ENCODE data around the gene RPTOR. TPM values are rescaled to one million over a fixed set of nuclear protein-coding genes. Genes with fewer than 3 reads are reported as not detected.

RPTOR gene
- total RNA-seq, 2 experiments from 2014 or later = 60.0 to 67.2 TPM

DNA sequence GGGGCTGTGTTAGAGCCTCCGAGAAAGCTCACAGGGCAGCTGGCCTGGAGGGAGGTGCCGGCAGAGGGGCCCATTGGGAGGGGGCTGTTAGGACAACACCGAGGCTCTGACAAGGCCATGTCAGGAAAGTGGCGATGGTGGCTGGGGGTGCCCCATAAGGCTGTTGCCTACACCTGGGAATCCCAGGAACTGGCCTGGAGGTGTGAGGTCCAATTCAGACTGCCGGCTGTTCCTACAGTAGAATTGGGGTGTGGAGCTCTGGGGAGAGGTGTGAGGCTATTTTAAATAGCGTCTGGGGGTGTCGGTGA lies 292.0 kb downstream of the RPTOR start:
- ChIA-PET CTCF (no interaction called here), POLR2A (no interaction called here)

DNA sequence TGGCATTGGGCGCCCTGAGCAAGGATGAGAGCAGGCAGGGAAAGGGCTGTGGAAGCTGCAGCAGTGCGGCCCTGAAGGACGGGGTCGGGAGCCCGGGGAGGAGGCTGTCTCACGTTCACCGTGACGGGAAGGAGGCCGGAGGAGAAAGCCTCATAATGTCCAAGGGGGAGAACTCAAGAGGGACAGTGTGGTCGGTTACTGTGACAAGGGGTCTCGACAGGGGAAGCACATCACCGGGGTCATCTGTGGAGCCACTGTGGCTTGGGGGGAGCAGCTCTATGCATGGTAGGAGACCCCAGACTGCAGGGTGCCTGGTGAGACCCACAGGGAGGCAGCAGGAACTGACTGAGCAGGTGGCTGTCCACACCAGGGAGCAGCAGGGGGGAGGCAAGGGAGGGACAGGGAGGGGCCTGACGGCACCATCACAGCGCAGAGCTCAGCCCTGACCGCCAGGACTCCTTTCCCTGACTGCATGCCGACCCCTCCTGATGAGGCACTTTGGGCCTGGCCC lies 292.4 kb downstream of the RPTOR start:
- ChIA-PET CTCF (no interaction called here), POLR2A (no interaction called here)

DNA sequence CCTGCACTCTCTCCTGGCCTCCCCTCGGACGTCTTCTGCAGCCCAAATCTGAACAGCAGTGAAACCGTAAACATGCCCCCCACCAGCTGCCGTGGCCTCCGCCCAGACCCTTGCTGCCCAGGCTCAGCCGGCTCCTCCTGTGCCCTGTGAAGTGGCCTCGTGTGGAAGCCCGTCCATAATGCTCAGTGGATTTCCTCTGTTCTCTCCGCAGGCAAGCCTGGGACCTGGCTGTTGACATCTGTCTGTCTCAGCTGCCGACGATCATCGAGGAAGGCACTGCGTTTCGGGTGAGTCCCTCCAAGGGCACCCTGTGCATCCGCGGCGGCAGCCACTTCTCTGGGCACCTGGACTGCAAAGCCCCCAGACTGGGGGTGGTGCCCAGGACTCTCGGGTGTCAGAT lies 293.1 kb downstream of the RPTOR start:
- POLR2A ChIA-PET = no interaction called here
- CTCF ChIA-PET = no interaction called here

DNA sequence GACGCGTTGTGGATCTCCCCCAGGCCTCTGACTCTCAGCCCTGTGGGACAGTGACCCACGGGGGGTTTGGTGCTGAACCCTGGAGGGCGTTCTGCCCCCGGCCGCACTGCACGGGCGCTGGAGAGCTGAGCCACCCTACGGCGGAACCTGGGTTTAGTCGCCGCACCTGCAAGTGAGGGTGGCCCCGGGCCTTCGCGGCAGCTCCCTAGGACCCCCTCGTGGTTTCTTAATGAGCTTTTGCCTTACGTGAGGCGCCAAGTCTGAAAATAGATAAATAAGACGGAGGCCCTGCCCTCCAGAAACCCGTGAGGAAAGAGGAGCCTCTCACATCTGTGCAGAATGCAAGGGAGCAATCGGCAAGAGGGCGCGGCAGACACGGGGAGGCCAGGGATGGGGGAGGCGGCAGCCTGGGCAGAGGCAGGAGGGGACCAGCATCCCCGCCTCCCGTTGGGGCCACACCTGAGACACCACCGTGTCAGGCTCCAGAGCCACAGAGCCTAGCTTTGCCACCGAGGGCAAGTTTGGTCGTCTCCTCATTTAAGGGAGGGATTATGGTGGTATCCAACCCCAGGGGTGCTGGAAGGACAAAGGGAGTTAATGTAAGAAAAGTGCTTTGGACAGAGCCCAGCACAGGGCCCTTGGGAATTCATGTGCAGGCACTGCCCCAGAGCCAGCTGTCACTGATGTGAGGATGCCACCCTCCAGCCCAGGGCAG lies 293.8 kb downstream of the RPTOR start:
- ChIA-PET POLR2A (no interaction called here), CTCF (no interaction called here)

DNA sequence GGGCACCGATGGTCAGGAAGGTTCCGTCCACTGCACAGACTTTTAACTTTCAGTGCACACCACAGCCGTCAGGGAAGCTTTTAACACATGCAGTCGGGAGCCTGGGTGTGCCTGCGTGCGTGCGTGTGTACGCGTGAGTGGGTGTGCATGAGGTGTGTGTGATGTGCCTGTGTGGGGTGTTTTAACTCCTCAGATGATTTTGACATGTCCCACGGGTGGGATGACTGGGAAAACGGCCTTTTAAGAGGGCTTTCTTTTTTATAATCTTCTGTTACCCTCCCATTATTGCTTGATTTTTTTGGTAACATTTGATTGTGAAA lies 294.3 kb downstream of the RPTOR start:
- CTCF ChIA-PET = no interaction called here
- POLR2A ChIA-PET = no interaction called here

DNA sequence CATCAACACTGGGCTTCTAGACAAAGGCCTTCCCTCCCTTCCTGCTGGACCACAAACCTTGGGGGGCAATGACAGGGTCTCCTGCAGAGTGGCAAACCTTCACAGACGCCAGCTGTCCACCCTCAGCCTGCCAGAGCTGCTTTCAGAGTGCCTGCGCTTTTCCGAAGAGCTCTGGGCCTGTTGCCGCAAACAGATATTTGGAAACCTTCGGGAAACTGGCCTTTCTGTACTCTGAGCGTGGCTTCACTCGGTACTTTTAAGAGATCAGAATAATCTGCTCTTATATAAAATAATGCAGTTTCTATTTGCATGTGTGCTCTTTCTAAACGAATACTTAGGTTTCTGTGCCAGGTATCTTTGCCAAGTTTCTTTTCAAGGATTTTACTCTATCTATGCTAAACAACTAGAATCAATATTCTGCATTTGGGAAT lies 294.9 kb downstream of the RPTOR start:
- ChIA-PET CTCF (no interaction called here), POLR2A (no interaction called here)

DNA sequence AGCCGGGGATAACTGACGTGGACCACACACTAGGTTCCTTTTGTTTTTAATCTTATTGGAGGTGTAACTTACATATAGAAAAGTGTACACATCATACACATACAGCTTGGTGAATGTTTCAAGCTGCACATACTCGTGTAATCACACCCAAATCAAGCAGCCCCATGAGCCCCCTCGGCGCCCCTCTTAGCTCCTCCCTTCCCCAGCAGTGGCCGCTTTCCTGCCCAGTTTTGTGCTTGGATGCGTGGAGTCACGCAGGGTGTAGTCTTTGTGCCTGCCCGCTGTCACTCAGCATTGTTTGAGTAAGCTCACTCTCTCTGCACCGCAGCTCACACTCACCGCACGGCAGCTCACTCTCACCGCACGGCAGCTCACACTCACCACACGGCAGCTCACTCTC lies 295.3 kb downstream of the RPTOR start:
- ChIA-PET POLR2A (no interaction called here), CTCF (interaction anchor here (0.6 kb wide), 1 partner anchor 171 kb away, joined by 3 read pairs; no protein-coding TSS in a partner anchor)

DNA sequence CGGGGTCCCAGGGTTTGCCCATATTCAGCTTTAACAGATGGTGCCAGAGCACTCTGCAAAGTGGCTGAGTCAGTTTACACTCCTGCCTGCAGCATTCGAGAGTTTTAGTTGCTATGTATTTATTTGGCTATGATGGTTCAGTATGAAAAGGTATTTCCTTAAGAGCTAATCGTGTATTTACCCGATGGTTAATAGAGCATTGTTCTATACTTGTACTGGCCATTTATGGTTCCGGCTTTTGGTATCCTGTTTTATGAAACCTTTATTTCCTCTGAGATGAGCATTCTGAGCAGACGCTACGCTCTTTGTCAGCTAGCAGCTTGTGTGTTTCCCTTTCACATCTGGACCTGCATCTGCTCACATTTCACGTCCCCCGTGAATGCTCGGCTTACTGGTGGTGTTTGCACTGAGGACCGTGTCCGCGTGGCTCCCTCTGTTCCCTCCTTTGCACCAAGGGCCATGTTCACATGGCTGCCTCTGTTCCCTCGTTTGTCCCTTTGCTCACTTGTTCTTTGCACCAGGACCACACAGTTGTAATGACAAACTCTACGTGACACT lies 297.9 kb downstream of the RPTOR start:
- CTCF ChIA-PET = no interaction called here
- POLR2A ChIA-PET = no interaction called here

DNA sequence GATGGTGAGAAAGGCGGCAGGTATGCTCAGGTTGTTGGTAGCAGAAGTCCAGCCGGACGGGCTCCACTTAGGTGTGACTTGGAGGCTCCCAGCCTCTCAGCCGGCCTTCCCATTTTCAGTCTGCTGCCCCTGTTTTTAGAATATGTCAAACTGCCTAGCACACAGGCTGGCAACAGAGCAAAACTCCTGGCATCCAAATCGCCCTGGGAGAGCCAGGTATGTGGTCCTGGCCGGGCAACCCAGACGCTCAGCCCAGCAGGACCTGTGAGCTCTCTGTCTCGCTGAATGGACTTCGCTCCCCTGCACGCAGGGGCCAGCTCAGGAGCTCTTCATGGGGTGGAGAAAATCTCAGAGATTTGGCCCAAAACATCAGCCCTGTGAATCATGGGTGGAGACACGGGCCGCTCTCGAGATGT lies 299.1 kb downstream of the RPTOR start:
- POLR2A ChIA-PET = no interaction called here
- CTCF ChIA-PET = interaction anchor here (0.9 kb wide), 1 partner anchor 48 kb away, joined by 3 read pairs; no protein-coding TSS in a partner anchor

DNA sequence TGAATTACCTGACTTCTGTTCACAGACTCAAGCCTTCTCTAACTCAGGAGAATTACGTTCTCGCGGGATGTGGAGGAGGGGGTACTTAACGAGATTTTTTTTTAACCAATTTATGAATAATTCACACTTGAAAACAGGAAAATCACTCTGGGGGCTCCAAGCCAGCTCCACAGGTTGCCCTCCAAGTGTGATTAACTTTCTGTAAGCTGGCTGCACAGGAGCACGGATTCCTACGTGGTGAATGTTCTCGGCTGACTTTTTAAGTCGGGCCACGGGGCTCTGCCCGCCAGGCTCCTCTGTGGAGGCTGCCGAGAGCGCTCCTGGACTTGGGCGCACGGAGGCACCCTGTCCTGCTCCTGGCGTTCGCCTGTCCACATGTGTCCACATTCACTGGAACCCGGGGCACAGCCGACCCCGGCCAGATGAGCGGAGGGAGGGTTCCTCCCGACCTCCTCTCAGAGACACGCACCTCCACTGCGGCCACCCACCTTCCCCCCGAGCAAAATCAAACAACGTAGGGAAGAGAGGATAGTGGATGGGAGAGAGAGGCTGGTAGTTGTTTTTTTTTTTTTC lies 299.9 kb downstream of the RPTOR start:
- CTCF ChIA-PET = interaction anchor here (1.5 kb wide), 1 partner anchor 194 kb away, joined by 5 read pairs; no protein-coding TSS in a partner anchor
- POLR2A ChIA-PET = no interaction called here

DNA sequence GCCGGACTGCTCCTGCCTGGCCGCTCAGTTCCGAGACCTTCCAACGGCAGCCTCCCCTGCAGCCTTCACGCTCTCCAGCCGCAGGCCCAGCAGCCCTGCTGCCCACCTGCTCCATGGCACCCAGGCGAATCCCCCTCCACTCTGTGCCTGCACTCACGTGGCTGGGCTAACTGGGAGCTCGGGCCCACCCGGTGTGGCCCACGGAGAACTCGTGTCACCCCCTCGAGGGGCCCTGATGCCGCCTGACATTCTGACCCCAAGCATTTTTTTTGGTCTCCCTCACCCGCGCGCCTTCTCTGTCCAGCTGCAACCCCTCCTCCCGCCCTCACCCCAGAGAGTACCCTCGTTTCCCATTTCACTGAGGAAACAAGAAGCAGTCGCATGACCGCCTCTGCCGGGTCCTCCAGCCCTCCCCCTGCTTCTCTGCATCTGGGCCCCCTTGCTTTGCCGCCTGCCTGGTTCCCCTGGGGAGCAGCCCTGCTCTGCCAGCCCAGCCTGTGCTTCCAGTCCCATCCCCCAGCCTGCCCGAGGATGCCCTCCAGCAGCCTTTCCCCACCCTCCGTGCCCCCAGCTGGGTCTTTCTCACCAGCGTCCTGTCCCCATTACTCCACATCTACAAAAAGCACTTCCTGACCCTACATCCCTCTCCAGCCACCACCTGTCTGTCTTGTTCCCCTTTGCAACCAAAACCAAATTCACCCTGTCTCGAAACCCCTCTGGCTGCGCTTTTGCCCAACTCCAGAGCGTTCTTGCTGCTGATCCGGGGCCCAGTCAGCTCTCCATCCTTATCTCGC lies 300.6 kb downstream of the RPTOR start:
- ChIA-PET POLR2A (no interaction called here), CTCF (interaction anchor here (1.3 to 1.5 kb wide), 2 partner anchors 21 to 195 kb away, joined by 3 to 5 read pairs; no protein-coding TSS in a partner anchor)

DNA sequence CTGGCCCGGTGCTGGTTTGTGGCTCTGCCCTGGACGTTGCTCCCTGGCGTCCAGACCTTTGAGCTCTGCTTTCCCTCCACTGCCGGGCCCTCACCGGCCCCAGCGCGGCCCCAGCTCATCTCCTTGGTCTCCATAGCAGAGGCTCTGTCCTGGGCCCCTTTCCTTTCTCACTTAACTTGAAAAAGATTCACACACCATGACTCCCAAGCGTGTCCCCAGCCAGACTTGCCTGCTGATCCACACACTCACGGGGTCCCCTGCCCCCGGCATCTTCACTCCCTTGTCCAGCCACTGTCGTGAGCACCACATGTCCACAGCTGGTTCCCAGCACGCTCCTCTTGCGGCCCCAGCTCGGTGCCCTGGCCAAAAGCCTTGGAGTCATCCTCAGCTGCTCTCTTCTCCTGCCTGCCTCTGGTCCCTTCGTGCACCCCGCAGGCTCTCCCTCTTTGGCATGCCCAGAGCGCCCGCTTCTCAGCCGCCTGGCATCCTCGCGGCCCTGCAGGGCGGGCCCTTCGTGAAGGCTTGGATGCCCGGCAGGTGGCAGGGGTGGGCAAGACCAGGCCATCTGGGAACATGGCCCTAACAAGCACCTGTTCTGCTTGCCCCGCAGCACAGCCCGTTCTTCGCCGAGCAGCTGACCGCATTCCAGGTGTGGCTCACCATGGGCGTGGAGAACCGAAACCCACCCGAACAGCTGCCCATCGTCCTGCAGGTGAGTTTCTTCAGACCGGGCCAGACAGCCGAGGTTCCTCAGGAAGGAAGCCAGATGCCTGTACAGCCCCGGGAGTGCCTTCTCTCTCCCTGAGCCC lies 301.4 kb downstream of the RPTOR start:
- ChIA-PET POLR2A (no interaction called here), CTCF (interaction anchor here (1.3 to 1.5 kb wide), 2 partner anchors 20 to 195 kb away, joined by 3 to 5 read pairs; no protein-coding TSS in a partner anchor)

DNA sequence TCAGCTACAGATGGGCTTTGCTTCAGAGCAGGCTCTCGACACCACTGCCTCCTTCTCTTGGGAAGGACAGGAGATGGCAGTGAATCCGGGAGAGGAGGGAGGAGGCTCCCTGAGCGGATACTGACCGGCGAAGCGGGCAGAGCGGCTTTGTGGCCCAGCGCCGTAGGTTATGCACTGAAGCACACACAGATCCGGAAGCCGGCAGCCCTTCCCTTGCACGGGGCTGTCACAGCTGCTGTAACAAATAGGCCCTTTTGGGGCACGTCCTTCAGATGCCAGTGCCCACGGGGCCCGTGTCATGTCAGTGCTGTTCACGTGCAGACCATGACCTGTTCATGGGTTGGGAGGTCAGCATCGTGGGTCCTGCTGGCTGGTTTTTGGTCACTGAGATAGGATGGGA lies 302.3 kb downstream of the RPTOR start:
- CTCF ChIA-PET = interaction anchor here (1.8 kb wide), 1 partner anchor 14 kb away, joined by 4 read pairs; no protein-coding TSS in a partner anchor
- POLR2A ChIA-PET = no interaction called here

DNA sequence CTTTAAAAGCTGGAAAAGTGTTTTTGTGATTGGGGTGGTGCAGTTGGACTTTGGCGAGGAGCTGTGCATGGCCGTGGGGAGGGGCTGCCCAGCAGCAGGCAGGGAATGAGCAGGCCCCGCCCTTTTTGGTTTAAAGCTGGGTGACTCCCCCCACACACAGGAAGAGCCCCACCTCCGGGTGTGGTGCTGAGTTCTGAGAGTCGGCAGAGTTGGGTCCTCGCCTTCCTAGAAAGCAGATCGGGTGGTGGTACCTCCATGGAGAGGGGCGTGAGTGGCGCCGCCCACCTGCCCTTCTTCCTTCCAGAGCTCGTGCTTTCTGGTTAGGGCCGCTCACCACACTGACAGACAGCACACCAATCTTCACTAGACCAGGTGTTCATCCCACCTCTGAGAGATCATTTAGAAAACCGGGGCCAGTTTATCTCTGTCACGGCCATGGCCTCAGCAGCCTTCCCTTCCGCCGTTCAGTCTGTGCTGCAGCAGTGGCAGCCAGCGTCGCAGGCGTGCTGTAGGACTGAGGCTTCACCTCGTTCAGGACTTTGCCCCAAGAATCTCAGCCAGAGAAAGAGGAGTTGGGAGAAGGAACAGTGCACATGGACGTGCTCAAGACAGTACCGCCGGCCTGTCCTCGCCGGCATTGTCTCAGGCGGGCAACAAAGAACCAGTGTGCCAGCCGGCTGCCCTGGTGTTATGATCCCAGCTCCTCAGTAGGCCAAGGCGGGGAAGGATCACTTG lies 303.0 kb downstream of the RPTOR start:
- ChIA-PET CTCF (interaction anchor here (1.8 kb wide), 1 partner anchor 13 kb away, joined by 4 read pairs; no protein-coding TSS in a partner anchor), POLR2A (interaction anchor here (0.9 kb wide), 1 partner anchor 14 kb away, joined by 4 read pairs; no protein-coding TSS in a partner anchor)

DNA sequence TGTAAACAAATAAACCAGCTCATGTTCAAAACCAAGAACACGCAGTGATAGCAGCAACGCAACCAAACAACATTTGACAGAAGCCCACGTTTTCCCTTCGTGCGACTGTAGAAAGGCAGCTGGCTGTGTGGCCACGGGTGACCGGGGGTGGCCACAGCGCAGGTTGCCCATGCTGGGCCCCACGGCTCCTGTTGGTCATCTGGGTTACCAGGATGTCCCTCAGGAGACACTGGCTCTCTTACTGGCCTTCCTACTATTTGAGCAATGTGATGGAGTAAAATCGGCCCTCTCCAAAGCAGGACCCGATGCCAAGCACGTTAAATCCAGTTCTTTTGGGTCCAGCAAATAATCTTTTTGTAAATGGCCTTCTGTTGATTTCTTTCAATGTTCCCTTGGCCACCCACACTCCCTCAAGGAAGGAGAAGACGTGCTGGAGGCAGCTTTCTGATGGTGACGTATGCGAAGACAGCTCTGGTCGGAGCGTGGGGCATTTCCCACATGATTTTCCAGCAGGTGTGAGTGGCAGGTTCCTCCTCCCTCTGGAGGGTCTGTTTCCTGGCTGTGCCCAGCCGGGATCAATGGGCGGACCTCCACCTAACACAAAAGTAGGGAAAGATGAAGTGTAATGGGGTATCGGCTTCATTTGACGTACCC lies 303.9 kb downstream of the RPTOR start:
- ChIA-PET POLR2A (interaction anchor here (0.6 kb wide), 1 partner anchor 13 kb away, joined by 3 read pairs; no protein-coding TSS in a partner anchor), CTCF (interaction anchor here (1.8 kb wide), 1 partner anchor 12 kb away, joined by 4 read pairs; no protein-coding TSS in a partner anchor)

DNA sequence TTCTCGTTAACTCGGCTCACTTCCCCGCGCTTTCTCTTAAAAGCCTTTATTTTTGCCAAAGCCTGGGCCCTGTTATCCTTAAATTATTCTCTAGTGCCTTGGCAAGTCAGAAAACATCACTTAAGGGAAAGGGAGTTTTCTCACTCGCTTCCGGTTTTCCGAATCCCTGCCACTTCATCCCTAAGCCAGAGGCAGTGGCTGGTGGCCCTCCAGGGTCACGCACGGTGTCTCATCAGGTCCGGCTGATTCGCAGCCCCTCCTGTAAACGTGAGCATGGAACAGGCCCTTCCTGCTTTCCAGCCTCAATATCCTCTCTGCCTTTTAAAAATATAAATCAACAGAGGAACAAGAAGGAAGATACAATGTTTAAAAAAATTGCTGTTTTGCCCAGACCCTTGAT lies 304.5 kb downstream of the RPTOR start:
- CTCF ChIA-PET = no interaction called here
- POLR2A ChIA-PET = no interaction called here

DNA sequence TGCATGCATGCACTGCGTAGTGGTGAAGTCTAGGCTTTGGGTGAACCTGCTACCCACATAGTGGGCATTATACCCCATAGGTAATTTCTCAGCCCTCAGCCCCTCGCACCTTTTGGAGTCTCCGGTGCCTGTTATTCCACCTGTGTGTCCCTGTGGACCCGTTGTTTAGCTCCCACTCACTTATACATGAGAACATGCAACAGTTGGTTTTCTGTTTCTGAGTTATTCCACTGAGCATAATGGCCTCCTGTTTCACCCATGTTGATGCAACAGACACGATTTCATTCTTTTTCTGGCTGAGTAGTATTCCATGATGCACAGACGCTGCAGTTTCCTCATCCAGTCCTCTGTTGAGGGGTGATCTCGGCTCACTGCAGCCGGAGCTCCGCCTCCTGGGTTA lies 305.5 kb downstream of the RPTOR start:
- ChIA-PET CTCF (no interaction called here), POLR2A (no interaction called here)

DNA sequence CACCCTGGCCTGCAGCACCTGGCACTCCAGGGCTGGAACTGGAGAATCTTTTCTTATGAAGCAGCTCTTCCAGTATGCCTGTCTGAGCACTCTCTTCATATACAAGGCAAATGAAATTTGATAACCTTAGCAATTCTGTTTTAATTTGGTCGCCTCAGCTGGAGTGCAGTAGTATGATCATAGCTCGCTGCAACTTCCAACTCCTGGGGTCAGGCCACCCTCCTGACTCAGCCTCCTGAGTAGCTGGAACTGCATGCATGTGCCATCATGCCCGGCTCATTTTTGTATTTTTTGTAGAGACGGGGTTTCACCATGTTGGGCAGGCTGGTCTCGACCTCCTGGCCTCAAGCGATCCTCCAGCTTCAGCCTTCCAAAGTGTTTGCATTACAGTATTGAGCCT lies 306.2 kb downstream of the RPTOR start:
- ChIA-PET CTCF (no interaction called here), POLR2A (interaction anchor here (0.6 kb wide), 1 partner anchor 201 kb away, joined by 3 read pairs; no protein-coding TSS in a partner anchor)

Data from activated CD8-positive, alpha-beta memory T cell treated with anti-CD3 and anti-CD28 coated beads for 36 hours (primary cell).